Endothelial cell of umbilical vein (primary cell): ENCODE data around the gene RPL18. TPM values are rescaled to one million over a fixed set of nuclear protein-coding genes. Genes with fewer than 3 reads are reported as not detected.

Experiments
- BruUV-seq: library from RNA; stranded (reverse); fragments of 400-500 nt; replicated peaks from 2 replicates; lab custom pipeline; 2021; lab: Mats Ljungman, UMichigan
- CTCF ChIA-PET: fragments of 300-600, 350-600 bp; sonication (Branson Sonifier 250); formaldehyde crosslinking; loops from one replicate; lab custom pipeline; 2021; ENCODE audit warnings: antibody characterized with exemption, inconsistent platforms; lab: Charles Lee
- POLR2A ChIA-PET: fragments of 300-600, 350-600 bp; sonication (Branson Sonifier 250); formaldehyde crosslinking; loops from one replicate; lab custom pipeline; 2021; ENCODE audit warnings: antibody characterized with exemption, inconsistent platforms; lab: Charles Lee
- DNase-seq: peaks from one replicate; pipeline ENCODE4 v3.0.0-alpha.2; 2011; ENCODE audit warnings: low read depth, low spot score
- FAIRE-seq: peaks from 2 replicates; lab custom pipeline; 2011; peaks lifted over from hg19 to GRCh38; lab: Jason Lieb, UNC
- H2AFZ ChIP-seq: 2 replicates; pipeline ENCODE4 v1.6.0; 2012; ENCODE audit warnings: low read depth, low read length, control low read depth, inconsistent platforms
- H3K27ac ChIP-seq: 2 replicates; pipeline ENCODE4 v1.5.1; 2011; ENCODE audit warnings: low read depth, mild to moderate bottlenecking, control low read depth, low read length, moderate library complexity; ENCODE audit not compliant: insufficient read depth
- H3K27me3 ChIP-seq, 2 experiments: 2 replicates each; pipeline versions ENCODE4 v1.6.0 to v1.6.1; 2011; ENCODE audit warnings: low read length in 2 of 2, mixed read lengths in 1 of 2; ENCODE audit not compliant: control insufficient read depth in 2 of 2, insufficient read depth in 2 of 2
- H3K36me3 ChIP-seq, 2 experiments: 2 replicates in 1 of 2; 3 replicates in 1 of 2; pipeline ENCODE4 v1.5.1; 2011; ENCODE audit warnings: low read length in 2 of 2, mild to moderate bottlenecking in 1 of 2, moderate library complexity in 1 of 2; ENCODE audit not compliant: control insufficient read depth in 2 of 2, insufficient read depth in 2 of 2; ENCODE audit errors: extremely low read depth in 1 of 2
- H3K4me1 ChIP-seq: 3 replicates; pipeline ENCODE4 v1.5.1; 2011; ENCODE audit warnings: mild to moderate bottlenecking, low read length; ENCODE audit not compliant: control insufficient read depth, insufficient read depth; ENCODE audit errors: extremely low read depth
- H3K4me2 ChIP-seq: 2 replicates; pipeline ENCODE4 v1.6.1; 2011; ENCODE audit warnings: low read length, control low read depth, mixed read lengths; ENCODE audit not compliant: insufficient read depth
- H3K4me3 ChIP-seq, 3 experiments: fragments of 200-600 bp in 1 of 3; sonication (generic), shearing (Covaris generic) in 1 of 3; replicated peaks in 1 of 3; 2 replicates each; pipeline ENCODE4 v1.5.1; 2011 to 2016; ENCODE audit warnings: control low read depth in 3 of 3, low read length in 3 of 3, mild to moderate bottlenecking in 2 of 3, inconsistent platforms in 1 of 3, low read depth in 1 of 3, moderate library complexity in 1 of 3; ENCODE audit not compliant: insufficient read depth in 1 of 3
- H3K79me2 ChIP-seq: 2 replicates; pipeline ENCODE4 v1.6.0; 2012; ENCODE audit warnings: low read length, inconsistent platforms; ENCODE audit not compliant: control insufficient read depth, insufficient read depth
- H3K9ac ChIP-seq: replicated peaks from 2 replicates; pipeline ENCODE3; 2011; ENCODE audit warnings: low read length, control low read depth; ENCODE audit not compliant: insufficient read depth; ENCODE audit errors: extremely low read depth
- H3K9me1 ChIP-seq: replicated peaks from 3 replicates; pipeline ENCODE4 v1.6.0; 2011; ENCODE audit warnings: mild to moderate bottlenecking, low read length; ENCODE audit not compliant: control insufficient read depth, insufficient read depth; ENCODE audit errors: extremely low read depth
- H3K9me3 ChIP-seq: replicated peaks from 2 replicates; pipeline ENCODE4 v1.5.1; 2012; ENCODE audit warnings: low read length, inconsistent platforms; ENCODE audit not compliant: control insufficient read depth, insufficient read depth
- H4K20me1 ChIP-seq: replicated peaks from 2 replicates; pipeline ENCODE3; 2011; ENCODE audit warnings: mild to moderate bottlenecking, low read length; ENCODE audit not compliant: control insufficient read depth, insufficient read depth; ENCODE audit errors: extremely low read depth
- CTCF ChIP-seq, 2 donors: IDR thresholded peaks; 1 replicate in 1 of 2; 2 replicates in 1 of 2; pipeline ENCODE4 v1.5.1; 2011; ENCODE audit warnings: low read length in 2 of 2, mild to moderate bottlenecking in 2 of 2, moderate library complexity in 2 of 2, control low read depth in 1 of 2, inconsistent platforms in 1 of 2, low read depth in 1 of 2; ENCODE audit not compliant: insufficient read depth in 1 of 2; ENCODE audit errors: extremely low read depth in 1 of 2
- EZH2 ChIP-seq: IDR thresholded peaks from 2 replicates; pipeline ENCODE4 v1.6.1; 2012; ENCODE audit warnings: borderline replicate concordance, low read depth, mild to moderate bottlenecking, moderate library complexity, low read length, inconsistent platforms; ENCODE audit not compliant: severe bottlenecking
- FOS ChIP-seq: IDR thresholded peaks from 2 replicates; pipeline ENCODE4 v1.6.1; 2011; ENCODE audit warnings: mild to moderate bottlenecking, low read length, moderate library complexity, borderline replicate concordance; ENCODE audit not compliant: insufficient read depth
- GATA2 ChIP-seq: IDR thresholded peaks from 2 replicates; pipeline ENCODE4 v1.7.0; 2011; ENCODE audit warnings: low read depth, mild to moderate bottlenecking, moderate library complexity, mixed read lengths, low read length; ENCODE audit not compliant: insufficient read length, insufficient read depth
- JUN ChIP-seq: IDR thresholded peaks from 2 replicates; pipeline ENCODE4 v1.6.1; 2011; ENCODE audit warnings: borderline replicate concordance, low read depth; ENCODE audit not compliant: insufficient read length, insufficient read depth
- MAX ChIP-seq: IDR thresholded peaks from 2 replicates; pipeline ENCODE4 v1.6.1; 2011; ENCODE audit not compliant: insufficient read depth, insufficient read length
- MYC ChIP-seq: IDR thresholded peaks from one replicate; pipeline ENCODE4 v1.6.1; 2011; ENCODE audit warnings: mild to moderate bottlenecking, low read depth, low read length
- POLR2A ChIP-seq: IDR thresholded peaks from 2 replicates; pipeline ENCODE4 v1.6.1; 2012; ENCODE audit warnings: low read depth, mild to moderate bottlenecking, control low read depth, low read length
- POLR2AphosphoS5 ChIP-seq: IDR thresholded peaks from 2 replicates; pipeline ENCODE4 v1.6.1; 2012; ENCODE audit warnings: low read depth, mild to moderate bottlenecking, control low read depth, low read length, moderate library complexity; ENCODE audit not compliant: insufficient read depth
- dilution Hi-C: fragments of 300-500 bp; cut with MboI; formaldehyde crosslinking; loops from one replicate; pipeline ENCODE4 v1.15.0; 2019; ENCODE audit warnings: low sequenced_read_pairs; ENCODE audit not compliant: extremely low pct_ligation_motif_present
- intact Hi-C: fragments of 100-400 bp; cut with micrococcal nuclease; formaldehyde crosslinking; loops from one replicate; pipeline ENCODE4 v1.10.0; 2022
- polyA plus RNA-seq, 4 experiments: library from polyadenylated mRNA; depleted of rRNA in 3 of 4; stranded (reverse) in 3 of 4; unstranded in 1 of 4; fragments of >200 nt; gene quantifications; 2 replicates each; pipeline versions ENCODE4 v1.2.1 to v1.2.3, GENCODE V29; 2011 to 2012; ENCODE audit warnings: missing spikeins in 1 of 4
- total RNA-seq: library from RNA; stranded (reverse); gene quantifications from 2 replicates; pipeline ENCODE4 v1.2.3, GENCODE V29; 2021

RPL18 gene
- total and polyA plus RNA-seq, 2 donors (not counting 3 experiments of a cell fraction or from before 2014, with no cell fraction given), result 1,407 to 2,154 TPM

GRCh38 chr19:48616491-48617056, 2.4 kb downstream of the RPL18 start:
- H2AFZ ChIP-seq, result no peak overlapping the region
- H3K27me3 ChIP-seq, result no peaks in the 10 kb centered on the region
- dilution Hi-C loops, result no loop called here
- H3K36me3 ChIP-seq, result peaks cover 19 to 24% of the 10 kb centered on the region in 2 experiments
- intact Hi-C loops, result no loop called here
- H3K4me3 ChIP-seq, result peak overlapping the region in 1 of 3 experiments; percentile 96
- H3K9me3 ChIP-seq, result no peaks in the 10 kb centered on the region
- no peaks in the 10 kb centered on the region for H4K20me1 ChIP-seq
- H3K27ac ChIP-seq, result peak overlapping the region; percentile 26
- FAIRE-seq, result no peak
- POLR2A ChIA-PET, result no interaction called here
- no peaks in the 10 kb centered on the region for H3K9me1 ChIP-seq
- peak overlapping the region; percentile 99 for H3K4me2 ChIP-seq
- DNase-seq, result no peak
- BruUV-seq, result no TSS peak
- peaks cover 25% of the 10 kb centered on the region for H3K4me1 ChIP-seq
- peak overlapping the region; percentile 99 for H3K9ac ChIP-seq
- peaks cover 38% of the 10 kb centered on the region for H3K79me2 ChIP-seq
- CTCF ChIA-PET, result interaction anchor here (0.6 to 2.0 kb wide), 5 partner anchors 14 to 292 kb away, joined by 3 to 9 read pairs (median 5); no protein-coding TSS in a partner anchor
- TF ChIP-seq MYC, result no peak
- no peak for TF ChIP-seq POLR2AphosphoS5
- no peak for TF ChIP-seq JUN
- no peak for TF ChIP-seq POLR2A
- TF ChIP-seq FOS, result no peak
- TF ChIP-seq EZH2, result no peak
- TF ChIP-seq GATA2, result no peak
- TF ChIP-seq MAX, result no peak
- no peak for TF ChIP-seq CTCF (IDR thresholded peaks at IDR 0.05; ENCODE audit: extremely low read depth in 1 of 2, insufficient read depth in 1 of 2, low read depth in 1 of 2, low read length in 2 of 2)
